ENCODE measurements around the gene LCNL1.

The LCNL1 gene

DNA sequence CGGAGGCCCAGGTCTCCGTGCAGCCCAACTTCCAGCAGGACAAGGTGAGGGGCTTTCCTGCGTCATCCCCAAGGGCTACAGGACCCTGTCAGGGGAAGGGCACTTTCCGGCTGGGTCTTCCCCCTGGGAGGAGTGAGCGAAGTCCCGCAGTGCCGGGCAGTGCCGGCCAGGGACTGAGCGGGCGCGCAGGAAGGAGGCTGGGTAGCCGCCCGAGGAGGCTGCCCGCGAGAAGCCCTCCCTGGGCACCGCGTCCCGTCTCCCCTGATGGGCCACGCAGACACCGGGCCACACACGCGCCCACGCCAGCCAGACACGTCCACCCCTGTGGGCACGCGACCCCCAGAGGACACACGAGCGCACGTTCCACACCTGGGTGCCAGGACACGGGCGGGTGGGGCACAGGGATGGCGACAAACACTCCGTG, 5.1 kb upstream of the LCNL1 start:
- Histone ChIP-seq H3K79me2 (no peaks in the 10 kb centered on the region), H3K4me2 (ENCODE audit: low read length) (peak overlapping the region; percentile 51), H3K4me1 (no peaks in the 10 kb centered on the region), H2AFZ (peak overlapping the region; percentile 56), H3K4me3 (ENCODE audit: low read depth, low read length) (no peak overlapping the region), H3K9me3 (ENCODE audit: control insufficient read depth, low read length) (no peaks in the 10 kb centered on the region), H3K27ac (no peak overlapping the region), H3K36me3 (ENCODE audit: control insufficient read depth, insufficient read depth, low read length) (no peaks in the 10 kb centered on the region), H3K27me3 (ENCODE audit: control insufficient read depth, insufficient read depth, low read length) (no peaks in the 10 kb centered on the region), H3K9ac (no peak overlapping the region)
- TF ChIP-seq, protein P1, sequence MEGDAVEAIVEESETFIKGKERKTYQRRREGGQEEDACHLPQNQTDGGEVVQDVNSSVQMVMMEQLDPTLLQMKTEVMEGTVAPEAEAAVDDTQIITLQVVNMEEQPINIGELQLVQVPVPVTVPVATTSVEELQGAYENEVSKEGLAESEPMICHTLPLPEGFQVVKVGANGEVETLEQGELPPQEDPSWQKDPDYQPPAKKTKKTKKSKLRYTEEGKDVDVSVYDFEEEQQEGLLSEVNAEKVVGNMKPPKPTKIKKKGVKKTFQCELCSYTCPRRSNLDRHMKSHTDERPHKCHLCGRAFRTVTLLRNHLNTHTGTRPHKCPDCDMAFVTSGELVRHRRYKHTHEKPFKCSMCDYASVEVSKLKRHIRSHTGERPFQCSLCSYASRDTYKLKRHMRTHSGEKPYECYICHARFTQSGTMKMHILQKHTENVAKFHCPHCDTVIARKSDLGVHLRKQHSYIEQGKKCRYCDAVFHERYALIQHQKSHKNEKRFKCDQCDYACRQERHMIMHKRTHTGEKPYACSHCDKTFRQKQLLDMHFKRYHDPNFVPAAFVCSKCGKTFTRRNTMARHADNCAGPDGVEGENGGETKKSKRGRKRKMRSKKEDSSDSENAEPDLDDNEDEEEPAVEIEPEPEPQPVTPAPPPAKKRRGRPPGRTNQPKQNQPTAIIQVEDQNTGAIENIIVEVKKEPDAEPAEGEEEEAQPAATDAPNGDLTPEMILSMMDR (IDR thresholded peaks at IDR 0.05) = no peak

DNA sequence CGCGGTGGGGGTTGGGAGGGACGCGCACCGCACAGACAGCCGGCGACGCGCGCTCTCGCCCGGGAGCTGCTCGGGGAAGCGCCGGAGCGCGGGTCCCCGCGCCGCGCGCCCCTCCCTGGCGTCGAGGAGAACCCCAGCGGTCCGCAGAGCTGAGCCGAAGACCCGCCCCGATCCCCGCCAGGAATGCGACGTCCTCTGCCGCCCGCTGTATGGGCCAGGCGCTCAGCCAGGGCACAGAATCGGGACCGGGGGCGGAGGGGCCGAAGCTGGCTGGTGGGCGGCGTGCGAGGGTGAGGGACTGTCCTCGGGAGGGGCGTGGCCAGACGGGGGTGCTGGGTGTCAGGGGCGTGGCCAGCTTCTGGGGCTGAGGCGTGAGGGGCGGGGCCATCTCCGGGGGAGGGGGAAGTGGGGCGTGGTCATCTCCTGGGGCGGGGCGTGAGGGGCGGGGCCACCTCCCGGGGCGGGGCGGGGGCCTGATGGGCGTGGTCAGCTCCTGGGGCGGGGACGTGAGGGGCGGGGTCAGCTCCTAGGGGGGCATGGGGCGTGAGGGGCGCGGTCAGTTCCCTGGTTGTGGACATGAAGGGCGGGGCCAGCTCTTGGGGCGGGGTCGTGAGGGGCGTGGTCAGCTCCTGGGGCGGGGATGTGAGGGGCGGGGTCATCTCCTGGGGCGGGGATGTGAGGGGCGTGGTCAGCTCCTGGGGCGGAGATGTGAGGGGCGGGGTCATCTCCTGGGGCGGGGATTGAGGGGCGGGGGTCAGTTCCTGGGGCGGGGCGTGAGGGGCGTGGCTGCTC, 4.5 kb upstream of the LCNL1 start:
- Histone ChIP-seq H3K9ac (no peak overlapping the region), H3K36me3 (ENCODE audit: control insufficient read depth, insufficient read depth, low read length) (no peaks in the 10 kb centered on the region), H3K27ac (no peak overlapping the region), H3K4me1 (no peaks in the 10 kb centered on the region), H3K27me3 (ENCODE audit: control insufficient read depth, insufficient read depth, low read length) (no peaks in the 10 kb centered on the region), H3K79me2 (no peaks in the 10 kb centered on the region), H3K4me3 (ENCODE audit: low read depth, low read length) (no peak overlapping the region), H3K4me2 (ENCODE audit: low read length) (peak overlapping the region; percentile 51), H2AFZ (peak overlapping the region; percentile 56), H3K9me3 (ENCODE audit: control insufficient read depth, low read length) (no peaks in the 10 kb centered on the region)
- TF ChIP-seq, protein P1 (IDR thresholded peaks at IDR 0.05) = no peak

DNA sequence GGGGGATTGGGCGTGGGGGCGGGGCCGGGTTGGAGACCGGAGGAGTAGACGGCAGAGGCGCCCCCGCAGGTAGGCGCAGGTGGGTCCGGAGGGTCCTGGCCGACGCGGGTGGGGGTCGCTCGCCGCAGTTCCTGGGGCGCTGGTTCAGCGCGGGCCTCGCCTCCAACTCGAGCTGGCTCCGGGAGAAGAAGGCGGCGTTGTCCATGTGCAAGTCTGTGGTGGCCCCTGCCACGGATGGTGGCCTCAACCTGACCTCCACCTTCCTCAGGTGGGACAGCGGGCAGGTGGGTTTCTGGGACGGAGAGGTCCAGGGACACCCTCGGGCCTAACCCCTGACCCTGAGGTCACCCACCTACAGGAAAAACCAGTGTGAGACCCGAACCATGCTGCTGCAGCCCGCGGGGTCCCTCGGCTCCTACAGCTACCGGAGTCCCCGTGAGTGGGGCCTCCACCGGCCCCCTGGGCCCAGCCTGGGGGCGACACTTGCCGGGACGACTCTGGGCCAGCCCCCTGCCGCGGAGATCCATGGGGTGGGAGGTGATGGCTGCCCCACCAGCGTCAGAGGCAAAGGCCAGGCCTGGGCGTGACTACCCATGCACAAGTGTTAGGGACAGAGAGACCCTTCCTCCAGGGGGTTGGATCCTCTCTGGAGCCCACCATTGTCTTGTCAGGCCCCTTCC, 3.8 kb upstream of the LCNL1 start:
- no peaks in the 10 kb centered on the region for H3K27me3 ChIP-seq (ENCODE audit: control insufficient read depth, insufficient read depth, low read length)
- H3K79me2 ChIP-seq = no peaks in the 10 kb centered on the region
- H3K27ac ChIP-seq = no peak overlapping the region
- H2AFZ ChIP-seq = no peak overlapping the region
- no peaks in the 10 kb centered on the region for H3K36me3 ChIP-seq (ENCODE audit: control insufficient read depth, insufficient read depth, low read length)
- H3K9me3 ChIP-seq (ENCODE audit: control insufficient read depth, low read length) = no peaks in the 10 kb centered on the region
- H3K4me3 ChIP-seq (ENCODE audit: low read depth, low read length) = no peak overlapping the region
- no peaks in the 10 kb centered on the region for H3K4me1 ChIP-seq
- TF ChIP-seq, protein P1 (IDR thresholded peaks at IDR 0.05) = no peak
- H3K9ac ChIP-seq = no peak overlapping the region
- no peak overlapping the region for H3K4me2 ChIP-seq (ENCODE audit: low read length)

DNA sequence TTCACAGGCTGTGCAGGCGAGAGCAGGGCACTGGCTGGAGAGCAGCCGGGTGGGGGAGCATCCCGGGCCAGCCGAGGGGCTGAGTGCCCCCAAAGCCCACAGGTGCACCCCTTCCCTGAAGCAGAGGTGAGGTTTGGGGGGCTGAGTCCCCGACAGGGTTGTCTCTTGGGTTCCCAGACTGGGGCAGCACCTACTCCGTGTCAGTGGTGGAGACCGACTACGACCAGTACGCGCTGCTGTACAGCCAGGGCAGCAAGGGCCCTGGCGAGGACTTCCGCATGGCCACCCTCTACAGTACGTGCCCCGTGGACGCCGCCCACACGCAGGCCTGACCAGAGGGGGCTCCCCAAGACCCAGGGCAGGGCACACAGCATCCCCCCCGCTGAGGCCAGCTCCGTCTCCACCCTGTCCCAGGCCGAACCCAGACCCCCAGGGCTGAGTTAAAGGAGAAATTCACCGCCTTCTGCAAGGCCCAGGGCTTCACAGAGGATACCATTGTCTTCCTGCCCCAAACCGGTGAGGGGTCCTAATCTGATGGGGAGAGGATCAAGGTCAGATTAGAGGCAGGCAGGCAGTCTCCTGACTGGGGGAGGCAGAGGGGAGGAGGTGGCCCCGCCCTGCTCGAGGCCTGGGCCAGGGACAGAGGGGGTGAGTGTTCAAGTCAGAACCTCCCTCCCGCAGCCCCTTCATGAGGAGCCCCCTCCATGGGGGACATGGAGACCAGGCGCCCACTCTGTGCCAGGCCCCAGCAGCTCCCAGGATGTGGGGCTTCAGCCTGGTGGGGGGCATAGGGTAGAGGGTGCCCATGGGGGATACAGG, 2.8 kb upstream of the LCNL1 start:
- Histone ChIP-seq H3K9ac (no peak overlapping the region), H3K4me1 (no peaks in the 10 kb centered on the region), H3K36me3 (ENCODE audit: control insufficient read depth, insufficient read depth, low read length) (no peaks in the 10 kb centered on the region), H3K27me3 (ENCODE audit: control insufficient read depth, insufficient read depth, low read length) (no peaks in the 10 kb centered on the region), H3K4me2 (ENCODE audit: low read length) (no peak overlapping the region), H3K4me3 (ENCODE audit: low read depth, low read length) (no peak overlapping the region), H3K9me3 (ENCODE audit: control insufficient read depth, low read length) (no peaks in the 10 kb centered on the region), H2AFZ (no peak overlapping the region), H3K79me2 (no peaks in the 10 kb centered on the region), H3K27ac (no peak overlapping the region)
- TF ChIP-seq, protein P1 (IDR thresholded peaks at IDR 0.05) = no peak
